AG04449 (cell line): ENCODE measurements around the gene TRPC3.

Experiments used
- CTCF ChIA-PET: fragments of 350-600 bp; formaldehyde crosslinking; extraction: SDS; loops from one replicate; lab custom pipeline; 2021; ENCODE audit warnings: antibody characterized with exemption; lab: Yijun Ruan, JAX
- POLR2A ChIA-PET: fragments of 400-600, 350-600 bp; formaldehyde crosslinking; extraction: SDS; loops from one replicate; lab custom pipeline; 2020; ENCODE audit warnings: antibody characterized with exemption, inconsistent platforms; lab: Yijun Ruan, JAX
- DNase-seq: peaks from one replicate; pipeline ENCODE4 v3.0.0-alpha.2; 2010; ENCODE audit warnings: low read depth, low spot score
- H3K4me3 ChIP-seq: 2 replicates; pipeline ENCODE4 v1.5.1; 2011; ENCODE audit warnings: low read depth, mild to moderate bottlenecking, control low read depth, low read length
- CTCF ChIP-seq: IDR thresholded peaks from one replicate; pipeline ENCODE4 v1.5.1; 2011; ENCODE audit warnings: mild to moderate bottlenecking, moderate library complexity, low read length, control low read depth, inconsistent platforms; ENCODE audit not compliant: insufficient read depth; ENCODE audit errors: missing control alignments

TRPC3 gene

GRCh38 chr4:121953860-121954259, 2.0 kb upstream of the TRPC3 start:
- ChIA-PET CTCF (no interaction called here), POLR2A (no interaction called here)

GRCh38 chr4:121952290-121952689, 430 bp upstream of the TRPC3 start:
- POLR2A ChIA-PET: no interaction called here
- DNase-seq: no peak
- 0 out of 2 replicates have a peak overlapping the region, but pooled peaks have one; percentile 56 for H3K4me3 ChIP-seq
- CTCF ChIA-PET: no interaction called here
- TF ChIP-seq CTCF: no peak

More at GRCh38 chr4:121953860-121954259, 2.0 kb upstream of the TRPC3 start:
- no peak for TF ChIP-seq CTCF
- H3K4me3 ChIP-seq: no peak overlapping the region
- DNase-seq: no peak

GRCh38 chr4:121950680-121951520, 960 bp downstream of the TRPC3 start:
- CTCF ChIA-PET: interaction anchor here (1.1 kb wide), 1 partner anchor 602 kb away, joined by 3 read pairs; no protein-coding TSS in a partner anchor
- no peak for TF ChIP-seq CTCF
- peak overlapping the region; percentile 56 for H3K4me3 ChIP-seq
- POLR2A ChIA-PET: no interaction called here
- DNase-seq: no peak

GRCh38 chr4:121950212-121950679, 1.6 kb downstream of the TRPC3 start:
- CTCF ChIA-PET: interaction anchor here (0.8 to 1.5 kb wide), 3 partner anchors 49 to 628 kb away, joined by 3 to 8 read pairs (median 5); no protein-coding TSS in a partner anchor
- peak; percentile 85 for TF ChIP-seq CTCF
- POLR2A ChIA-PET: no interaction called here
- H3K4me3 ChIP-seq: peak overlapping the region; percentile 56
- no peak for DNase-seq

GRCh38 chr4:121946644-121947043, 5.2 kb downstream of the TRPC3 start:
- H3K4me3 ChIP-seq: no peak overlapping the region
- CTCF ChIA-PET: no interaction called here
- POLR2A ChIA-PET: no interaction called here
- DNase-seq: no peak
- no peak for TF ChIP-seq CTCF

- peak; percentile 33 for TF ChIP-seq CTCF
- no peak for DNase-seq
- no peak overlapping the region for H3K4me3 ChIP-seq
- ChIA-PET POLR2A (no interaction called here), CTCF (no interaction called here)
Observed at GRCh38 chr4:121943941-121944340, 7.9 kb downstream of the TRPC3 start.
